Measurements from ENCODE around the gene ZDHHC13. TPM values are rescaled to one million over a fixed set of nuclear protein-coding genes. Genes with fewer than 3 reads are reported as not detected.

The ZDHHC13 gene
- total RNA-seq, 1 experiment from 2014 or later, result 21.8 TPM

DNA sequence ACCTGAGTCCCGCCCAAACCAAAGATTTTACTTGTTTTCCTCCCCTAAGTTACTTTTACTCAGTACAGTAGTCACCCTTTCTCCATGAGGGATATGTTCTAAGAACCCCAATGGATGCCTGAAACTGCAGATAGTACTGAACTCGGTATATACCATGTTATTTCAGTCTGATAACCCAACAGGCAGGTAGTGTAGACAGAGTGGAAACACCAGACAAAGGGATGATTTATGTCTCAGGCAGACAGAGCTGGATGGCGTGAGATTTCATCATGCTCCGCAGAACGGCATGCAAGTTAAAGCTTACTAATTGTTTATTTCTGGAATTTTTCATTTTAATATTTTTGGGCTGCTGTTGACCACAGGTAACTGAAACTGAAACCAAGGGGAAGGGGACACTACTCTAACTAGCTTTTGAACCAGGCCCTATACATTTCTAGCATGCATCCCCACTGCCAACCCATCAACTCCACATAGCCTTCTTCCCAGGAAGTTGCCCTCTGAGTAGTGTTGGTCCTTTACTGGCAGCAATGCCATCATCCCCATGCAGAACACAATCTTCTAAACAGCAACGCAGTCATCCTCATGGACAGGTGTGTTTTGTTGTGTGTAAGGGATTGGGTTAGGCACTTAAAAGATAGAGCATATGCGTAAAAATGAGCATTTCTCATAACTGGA, 57.1 kb downstream of the ZDHHC13 start:
- ATAC-seq (no peak), DNase-seq (ENCODE audit: low read depth, low spot score) (no peak)
- H3K27ac ChIP-seq (ENCODE audit: low read depth, low read length), result no peak overlapping the region
- intact Hi-C loops (cut with micrococcal nuclease), result no loop called here
- no peaks in the 10 kb centered on the region for H3K9me2 ChIP-seq (ENCODE audit: insufficient read depth)
- no peak overlapping the region for H3K4me3 ChIP-seq (replicated peaks in 1 of 2; ENCODE audit: low read depth in 1 of 2, low read length in 2 of 2)
- H3K79me2 ChIP-seq (ENCODE audit: insufficient read depth, low read length), result no peaks in the 10 kb centered on the region
- no peak overlapping the region for H2AFZ ChIP-seq (ENCODE audit: low read depth, low read length, poor library complexity, severe bottlenecking)
- peaks cover 2 to 4% of the 10 kb centered on the region in 2 experiments; a peak in 2 of 4 replicates for H3K36me3 ChIP-seq (ENCODE audit: control insufficient read depth in 1 of 2, insufficient read depth in 2 of 2, low read length in 2 of 2)
- H3K9ac ChIP-seq (ENCODE audit: low read length), result no peak overlapping the region
- ChIA-PET CTCF (no interaction called here), RAD21 (ENCODE audit: low non-redundant PET in 1 of 2, low total read pairs in 2 of 2, uncharacterized antibody in 2 of 2, unreplicated experiment in 2 of 2) (no interaction called here), POLR2A (no interaction called here)
- no peaks in the 10 kb centered on the region for H3K27me3 ChIP-seq (ENCODE audit: insufficient read depth, low read length)
- H3K9me3 ChIP-seq (ENCODE audit: control insufficient read depth in 1 of 2, insufficient read depth in 1 of 2, low read depth in 1 of 2, low read length in 2 of 2), result no peaks in the 10 kb centered on the region
- no peak for TF ChIP-seq POLR2AphosphoS5 (IDR thresholded peaks at IDR 0.05; ENCODE audit: low read depth, low read length)
- TF ChIP-seq, protein P1, sequence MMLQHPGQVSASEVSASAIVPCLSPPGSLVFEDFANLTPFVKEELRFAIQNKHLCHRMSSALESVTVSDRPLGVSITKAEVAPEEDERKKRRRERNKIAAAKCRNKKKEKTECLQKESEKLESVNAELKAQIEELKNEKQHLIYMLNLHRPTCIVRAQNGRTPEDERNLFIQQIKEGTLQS (IDR thresholded peaks at IDR 0.05), result no peak
- no peak for TF ChIP-seq CEBPB (IDR thresholded peaks at IDR 0.05; ENCODE audit: low read depth)
- no peak for TF ChIP-seq CBX3 (IDR thresholded peaks at IDR 0.05; ENCODE audit: low read depth)
- TF ChIP-seq, protein P2, sequence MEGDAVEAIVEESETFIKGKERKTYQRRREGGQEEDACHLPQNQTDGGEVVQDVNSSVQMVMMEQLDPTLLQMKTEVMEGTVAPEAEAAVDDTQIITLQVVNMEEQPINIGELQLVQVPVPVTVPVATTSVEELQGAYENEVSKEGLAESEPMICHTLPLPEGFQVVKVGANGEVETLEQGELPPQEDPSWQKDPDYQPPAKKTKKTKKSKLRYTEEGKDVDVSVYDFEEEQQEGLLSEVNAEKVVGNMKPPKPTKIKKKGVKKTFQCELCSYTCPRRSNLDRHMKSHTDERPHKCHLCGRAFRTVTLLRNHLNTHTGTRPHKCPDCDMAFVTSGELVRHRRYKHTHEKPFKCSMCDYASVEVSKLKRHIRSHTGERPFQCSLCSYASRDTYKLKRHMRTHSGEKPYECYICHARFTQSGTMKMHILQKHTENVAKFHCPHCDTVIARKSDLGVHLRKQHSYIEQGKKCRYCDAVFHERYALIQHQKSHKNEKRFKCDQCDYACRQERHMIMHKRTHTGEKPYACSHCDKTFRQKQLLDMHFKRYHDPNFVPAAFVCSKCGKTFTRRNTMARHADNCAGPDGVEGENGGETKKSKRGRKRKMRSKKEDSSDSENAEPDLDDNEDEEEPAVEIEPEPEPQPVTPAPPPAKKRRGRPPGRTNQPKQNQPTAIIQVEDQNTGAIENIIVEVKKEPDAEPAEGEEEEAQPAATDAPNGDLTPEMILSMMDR (IDR thresholded peaks at IDR 0.05 in 2 of 3, conservative IDR thresholded peaks at IDR 0.05 in 1 of 3; ENCODE audit: borderline replicate concordance in 1 of 3, insufficient read depth in 1 of 3, low read depth in 2 of 3, low read length in 2 of 3), result no peak
- no peak for TF ChIP-seq ELF1 (IDR thresholded peaks at IDR 0.05; ENCODE audit: borderline replicate concordance, low read depth)
- no peak for TF ChIP-seq SRF (IDR thresholded peaks at IDR 0.05; ENCODE audit: low read depth)
- no peak for TF ChIP-seq ZNF274 (IDR thresholded peaks at IDR 0.05; ENCODE audit: low read depth, low read length)
- TF ChIP-seq TCF7L2 (IDR thresholded peaks at IDR 0.05; ENCODE audit: borderline replicate concordance, extremely low read depth, insufficient read depth, insufficient read length), result no peak
- TF ChIP-seq, protein P3, sequence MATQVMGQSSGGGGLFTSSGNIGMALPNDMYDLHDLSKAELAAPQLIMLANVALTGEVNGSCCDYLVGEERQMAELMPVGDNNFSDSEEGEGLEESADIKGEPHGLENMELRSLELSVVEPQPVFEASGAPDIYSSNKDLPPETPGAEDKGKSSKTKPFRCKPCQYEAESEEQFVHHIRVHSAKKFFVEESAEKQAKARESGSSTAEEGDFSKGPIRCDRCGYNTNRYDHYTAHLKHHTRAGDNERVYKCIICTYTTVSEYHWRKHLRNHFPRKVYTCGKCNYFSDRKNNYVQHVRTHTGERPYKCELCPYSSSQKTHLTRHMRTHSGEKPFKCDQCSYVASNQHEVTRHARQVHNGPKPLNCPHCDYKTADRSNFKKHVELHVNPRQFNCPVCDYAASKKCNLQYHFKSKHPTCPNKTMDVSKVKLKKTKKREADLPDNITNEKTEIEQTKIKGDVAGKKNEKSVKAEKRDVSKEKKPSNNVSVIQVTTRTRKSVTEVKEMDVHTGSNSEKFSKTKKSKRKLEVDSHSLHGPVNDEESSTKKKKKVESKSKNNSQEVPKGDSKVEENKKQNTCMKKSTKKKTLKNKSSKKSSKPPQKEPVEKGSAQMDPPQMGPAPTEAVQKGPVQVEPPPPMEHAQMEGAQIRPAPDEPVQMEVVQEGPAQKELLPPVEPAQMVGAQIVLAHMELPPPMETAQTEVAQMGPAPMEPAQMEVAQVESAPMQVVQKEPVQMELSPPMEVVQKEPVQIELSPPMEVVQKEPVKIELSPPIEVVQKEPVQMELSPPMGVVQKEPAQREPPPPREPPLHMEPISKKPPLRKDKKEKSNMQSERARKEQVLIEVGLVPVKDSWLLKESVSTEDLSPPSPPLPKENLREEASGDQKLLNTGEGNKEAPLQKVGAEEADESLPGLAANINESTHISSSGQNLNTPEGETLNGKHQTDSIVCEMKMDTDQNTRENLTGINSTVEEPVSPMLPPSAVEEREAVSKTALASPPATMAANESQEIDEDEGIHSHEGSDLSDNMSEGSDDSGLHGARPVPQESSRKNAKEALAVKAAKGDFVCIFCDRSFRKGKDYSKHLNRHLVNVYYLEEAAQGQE (IDR thresholded peaks at IDR 0.05; ENCODE audit: low read depth), result no peak
- TF ChIP-seq YY1 (IDR thresholded peaks at IDR 0.05; ENCODE audit: extremely low read depth, insufficient replicate concordance, low read depth, low read length), result no peak
- TF ChIP-seq, protein P4, sequence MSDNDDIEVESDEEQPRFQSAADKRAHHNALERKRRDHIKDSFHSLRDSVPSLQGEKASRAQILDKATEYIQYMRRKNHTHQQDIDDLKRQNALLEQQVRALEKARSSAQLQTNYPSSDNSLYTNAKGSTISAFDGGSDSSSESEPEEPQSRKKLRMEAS (IDR thresholded peaks at IDR 0.05), result no peak
- TF ChIP-seq FOSL1 (IDR thresholded peaks at IDR 0.05; ENCODE audit: low read depth), result no peak
- H4K20me1 ChIP-seq (ENCODE audit: insufficient read depth), result no peaks in the 10 kb centered on the region
- H3K4me2 ChIP-seq (ENCODE audit: low read length), result no peak overlapping the region
- no TSS peak for BruUV-seq (replicated peaks)
- H3K4me1 ChIP-seq (ENCODE audit: control insufficient read depth in 1 of 2, insufficient read depth in 2 of 2, low read length in 2 of 2), result no peaks in the 10 kb centered on the region

All from HCT116 (cell line).